ENCODE measurements around the gene OSBPL10.
"Not testable (repeated sequence)": the region's sequence is repeated elsewhere in the genome, so short reads cannot be mapped to it uniquely, and the experiment has no call there.

OSBPL10 gene

DNA sequence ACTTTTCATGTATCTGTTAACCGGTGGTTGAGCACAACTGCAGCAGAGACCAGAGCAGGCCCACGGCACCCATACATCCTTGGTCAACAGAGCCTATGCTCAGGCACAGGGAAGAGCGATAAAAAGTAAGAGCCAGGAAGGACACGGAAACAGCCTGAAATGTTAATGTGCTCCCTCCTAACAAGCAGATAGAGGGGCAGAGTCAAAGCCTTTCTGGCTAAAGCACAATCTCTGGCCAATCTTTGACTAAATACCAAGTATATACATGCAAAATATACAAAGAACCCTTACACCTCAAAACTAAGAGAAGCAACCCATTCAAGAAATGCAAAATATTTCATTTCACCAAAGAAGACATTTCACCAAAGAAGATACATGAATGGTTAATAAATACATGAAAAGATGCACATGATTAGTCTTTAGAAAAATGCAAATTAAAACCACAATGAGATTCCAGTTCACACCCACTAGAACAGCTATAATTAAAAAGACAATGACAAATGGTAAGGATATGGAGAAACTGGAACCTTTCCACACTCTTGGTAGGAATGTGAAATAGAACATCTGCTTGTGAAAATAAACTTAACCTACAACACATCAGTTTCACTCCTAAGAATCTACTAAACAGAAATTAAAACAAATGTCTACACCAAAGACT, 88.0 kb downstream of the OSBPL10 start:
- in situ Hi-C loops (cut with HindIII; ENCODE audit: low sequenced_read_pairs): no loop called here

DNA sequence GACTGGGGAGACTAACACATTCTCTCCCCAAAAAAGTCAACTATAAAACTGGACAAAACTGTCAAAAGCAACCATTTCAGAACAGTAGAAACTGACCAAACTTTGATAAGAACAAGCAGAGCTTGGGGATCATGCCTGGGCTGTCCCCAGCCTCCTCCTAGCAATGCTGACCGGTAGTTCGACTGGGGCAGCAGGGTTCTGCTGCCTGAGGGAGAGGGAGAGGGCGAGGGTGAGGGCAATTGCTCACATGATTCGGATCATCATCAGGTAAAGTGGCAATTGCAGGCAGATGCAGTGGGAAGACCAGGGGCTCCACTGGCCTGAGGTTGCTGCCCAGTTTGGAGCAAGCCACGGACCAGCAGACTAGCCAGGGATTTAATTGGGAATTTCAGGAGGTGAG, 88.6 kb downstream of the OSBPL10 start:
- in situ Hi-C loops (cut with HindIII; ENCODE audit: low sequenced_read_pairs): no loop called here

DNA sequence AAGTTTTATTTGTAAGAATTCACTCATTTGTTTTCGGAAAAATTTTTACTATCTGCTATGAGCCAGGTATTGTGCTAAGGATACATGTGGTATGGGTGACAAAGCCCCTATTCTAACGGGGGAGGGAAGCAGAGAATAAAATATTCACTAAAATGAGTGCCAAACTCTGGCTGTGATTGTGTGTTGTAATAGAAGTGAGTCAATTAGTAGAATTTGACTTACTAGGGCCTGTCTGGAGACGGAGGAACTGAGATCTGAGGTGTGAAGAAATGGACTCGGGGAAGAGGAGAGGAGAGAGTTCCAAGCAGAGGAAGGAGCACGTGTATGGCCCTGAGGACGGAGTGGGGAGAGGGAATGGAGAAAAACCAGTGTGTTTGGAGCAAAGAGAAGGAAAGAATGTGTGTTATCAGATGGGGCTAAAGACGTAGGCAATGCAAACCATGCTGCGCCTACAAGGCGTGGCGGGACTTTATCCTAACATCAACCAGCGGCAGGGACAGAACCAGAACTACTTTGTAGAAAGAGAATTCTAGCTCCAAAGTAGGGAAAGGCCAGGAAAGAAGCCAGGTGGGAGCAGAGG, 89.1 kb downstream of the OSBPL10 start:
- in situ Hi-C loops (cut with HindIII; ENCODE audit: low sequenced_read_pairs): no loop called here

DNA sequence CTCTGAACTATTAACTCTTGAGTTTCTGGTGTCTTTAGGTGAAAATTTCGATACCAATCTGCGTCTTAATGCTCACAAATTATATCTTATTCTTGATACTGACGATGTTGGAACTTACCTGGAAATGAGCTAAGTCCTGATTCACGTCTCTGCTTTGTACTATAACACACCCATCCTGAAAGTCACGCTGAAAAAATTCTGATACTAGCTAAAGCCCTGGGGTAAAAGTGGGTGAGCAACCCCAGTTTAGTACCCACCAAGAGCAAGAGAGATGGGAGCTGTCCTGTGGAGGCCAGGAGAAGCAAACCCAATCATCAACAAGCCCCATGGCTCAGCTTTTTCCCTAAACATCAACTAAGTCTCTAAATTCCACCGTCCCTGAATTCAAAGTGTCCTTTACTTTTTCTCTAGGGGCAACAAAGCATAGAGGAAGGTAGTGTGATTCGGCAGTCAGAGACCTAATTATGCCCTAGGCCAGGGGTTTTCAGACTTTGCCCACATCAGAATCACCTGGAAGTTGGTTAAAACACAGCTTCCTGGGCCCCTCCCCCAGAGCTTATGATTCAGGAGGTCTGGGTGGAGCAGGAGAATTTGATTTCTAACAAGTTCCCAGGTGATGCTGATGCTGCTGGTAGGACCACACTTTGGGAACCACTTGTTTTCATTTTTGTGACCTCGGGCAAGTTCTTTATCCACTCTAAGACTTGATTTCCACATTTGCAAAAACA, 90.2 kb downstream of the OSBPL10 start:
- in situ Hi-C loops (cut with HindIII; ENCODE audit: low sequenced_read_pairs): no loop called here

DNA sequence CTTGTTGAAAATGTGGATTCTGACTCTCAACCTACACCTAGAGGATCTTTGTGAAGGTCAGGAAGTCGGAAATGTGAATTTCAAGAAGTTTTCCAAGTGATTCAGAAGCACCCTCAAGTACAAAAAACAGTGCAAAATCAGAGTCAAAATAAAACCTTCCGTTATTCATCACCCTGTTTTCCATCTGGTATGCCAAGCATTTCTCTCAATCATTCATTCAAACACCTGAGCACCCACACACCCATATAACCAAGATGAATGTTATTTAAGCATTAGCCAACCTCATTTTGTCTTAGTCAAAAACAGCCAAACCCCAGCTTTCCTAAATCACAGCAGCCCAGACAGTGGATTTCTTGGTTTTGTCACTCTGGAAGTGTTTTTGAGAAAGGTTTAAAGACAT, 91.1 kb downstream of the OSBPL10 start:
- in situ Hi-C loops (cut with HindIII; ENCODE audit: low sequenced_read_pairs): no loop called here

DNA sequence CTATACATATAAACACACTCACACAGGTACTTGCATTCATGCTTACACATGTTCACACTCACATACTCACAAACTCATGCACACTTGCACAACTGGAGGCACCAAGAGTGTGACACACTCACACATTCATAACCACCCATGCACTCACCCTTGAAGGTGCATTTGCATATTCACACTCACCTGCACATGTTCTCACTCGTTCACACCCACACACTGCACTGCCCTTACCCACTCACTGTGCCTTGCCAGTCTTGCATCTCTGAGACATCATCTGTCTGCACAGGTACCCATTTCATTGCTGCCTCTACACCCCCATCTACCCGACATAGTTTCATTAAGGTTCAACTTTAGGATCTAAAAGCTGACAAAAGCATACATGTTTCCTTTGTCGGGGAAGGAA, 95.8 kb downstream of the OSBPL10 start:
- in situ Hi-C loops (cut with HindIII; ENCODE audit: low sequenced_read_pairs): no loop called here

DNA sequence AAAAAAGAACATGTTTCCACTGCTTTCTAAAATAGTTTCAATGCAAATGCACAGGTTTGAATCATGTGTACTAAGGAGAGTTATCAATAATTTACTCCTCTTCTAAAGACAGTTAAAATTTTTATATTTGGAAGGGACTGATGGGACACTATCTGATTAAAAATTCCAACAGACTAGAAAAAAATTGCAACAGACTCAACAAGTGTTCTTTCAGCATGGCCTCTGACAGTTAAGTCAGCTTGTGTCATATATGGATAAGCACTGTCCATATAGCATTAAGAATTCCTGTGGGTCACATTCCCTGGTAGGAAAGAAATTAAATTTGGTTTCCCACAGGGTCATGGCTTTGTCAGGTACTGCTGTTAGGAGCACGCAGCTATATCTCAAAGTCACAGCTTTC, 96.8 kb downstream of the OSBPL10 start:
- in situ Hi-C loops (cut with HindIII; ENCODE audit: low sequenced_read_pairs): no loop called here

DNA sequence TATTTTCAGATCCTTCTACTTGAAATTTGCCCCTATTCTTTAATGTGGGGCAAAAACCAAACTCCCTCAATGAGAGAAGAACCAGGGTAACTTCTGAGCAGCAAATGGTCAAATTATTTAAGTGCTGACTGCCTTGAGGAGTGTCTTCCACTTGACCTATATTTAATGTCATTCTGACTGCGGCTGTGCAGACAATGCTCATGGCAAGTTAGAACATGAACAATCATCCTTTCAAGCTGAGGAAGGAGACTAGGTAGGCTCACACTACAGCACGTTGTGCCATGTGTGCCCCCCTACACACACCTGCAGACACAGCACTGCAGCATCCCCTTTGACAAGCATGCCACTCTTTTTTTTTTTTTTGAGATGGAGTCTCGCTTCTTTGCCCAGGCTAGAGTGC, 98.2 kb downstream of the OSBPL10 start:
- in situ Hi-C loops (cut with HindIII; ENCODE audit: low sequenced_read_pairs): no loop called here

DNA sequence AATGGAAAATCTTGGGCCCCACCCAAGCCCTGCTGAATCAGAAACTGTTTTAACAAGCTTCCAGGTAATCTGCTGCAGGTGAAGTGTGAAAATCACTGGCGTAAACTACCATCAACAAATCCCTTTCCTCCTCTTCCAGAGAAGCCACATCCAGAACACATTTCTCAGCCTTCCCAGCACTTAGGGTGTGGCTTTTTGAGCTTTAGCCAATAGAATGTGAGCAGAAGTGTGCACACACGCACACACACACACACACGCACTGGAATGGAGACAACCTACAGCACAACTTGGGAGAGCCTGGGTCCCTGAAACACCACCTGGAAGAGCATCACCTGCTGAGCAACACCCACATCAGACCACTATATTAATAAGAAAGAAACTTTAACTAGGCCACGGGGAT, 98.6 kb downstream of the OSBPL10 start:
- in situ Hi-C loops (cut with HindIII; ENCODE audit: low sequenced_read_pairs): no loop called here

DNA sequence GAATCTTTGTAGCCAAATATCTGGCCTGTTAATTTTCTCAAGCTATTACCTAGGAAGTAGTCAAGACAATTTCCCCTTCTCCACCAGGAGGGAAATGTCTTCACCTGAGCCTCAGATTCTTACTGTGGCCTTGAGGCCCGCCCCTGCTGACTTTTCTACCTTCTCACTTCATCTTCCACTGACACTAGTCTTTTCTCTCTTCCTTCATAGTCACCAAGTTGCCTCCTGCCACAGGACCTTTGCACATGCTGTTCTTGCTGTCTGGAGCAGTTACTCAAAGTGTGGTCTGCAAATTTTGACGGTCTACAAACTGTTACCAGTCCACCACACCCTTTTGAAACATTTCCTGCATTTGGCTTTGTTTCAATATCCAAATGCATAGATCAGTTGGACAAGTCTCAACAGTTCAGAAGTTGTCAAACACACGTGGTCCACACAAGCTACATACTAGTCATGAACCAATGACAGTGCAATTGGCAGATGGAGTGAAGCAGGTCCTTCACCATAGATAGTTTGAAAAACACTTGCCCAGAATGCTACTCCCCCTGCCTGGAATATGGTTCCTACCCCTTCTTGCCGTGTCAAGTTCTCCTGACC, 100.5 kb downstream of the OSBPL10 start:
- in situ Hi-C loops (cut with HindIII; ENCODE audit: low sequenced_read_pairs): no loop called here

DNA sequence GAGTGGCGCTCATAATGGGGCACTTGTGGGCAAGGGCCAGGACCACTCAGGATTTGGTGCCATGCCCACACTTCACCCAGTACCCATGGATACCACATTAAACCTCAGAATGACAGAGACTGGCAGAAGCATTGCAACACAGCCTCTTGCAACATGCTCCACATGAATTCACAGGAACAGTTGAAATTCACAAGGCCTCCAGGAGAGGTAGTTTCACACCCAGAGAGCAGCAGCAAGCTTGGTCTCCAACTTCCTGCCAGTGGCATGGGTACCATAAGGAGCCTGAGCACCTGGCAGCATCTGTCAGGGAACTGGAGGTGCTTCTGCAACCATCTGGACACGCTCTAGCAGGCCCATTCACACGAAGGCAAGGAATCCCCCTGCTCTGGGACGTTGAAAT, 101.0 kb downstream of the OSBPL10 start:
- in situ Hi-C loops (cut with HindIII; ENCODE audit: low sequenced_read_pairs): no loop called here

DNA sequence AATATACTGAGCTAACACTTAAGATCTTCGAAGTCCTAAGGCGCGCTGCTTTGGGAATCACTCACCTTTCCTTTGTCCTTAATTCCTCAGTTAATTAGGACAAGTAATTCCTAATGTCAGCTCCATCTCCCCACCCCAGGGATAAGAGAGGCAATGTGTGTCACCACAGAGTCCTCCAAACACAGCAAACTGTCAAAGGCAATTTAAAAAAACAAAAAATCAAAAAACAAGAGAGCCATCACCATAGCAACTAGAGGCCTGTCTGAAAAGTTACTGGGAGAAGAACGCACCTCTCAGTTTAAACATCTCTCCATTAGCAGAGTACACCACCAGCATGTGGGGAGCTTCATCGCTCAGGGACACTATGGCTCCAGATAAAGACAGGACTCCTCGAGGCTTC, 101.7 kb downstream of the OSBPL10 start:
- in situ Hi-C loops (cut with HindIII; ENCODE audit: low sequenced_read_pairs): no loop called here

DNA sequence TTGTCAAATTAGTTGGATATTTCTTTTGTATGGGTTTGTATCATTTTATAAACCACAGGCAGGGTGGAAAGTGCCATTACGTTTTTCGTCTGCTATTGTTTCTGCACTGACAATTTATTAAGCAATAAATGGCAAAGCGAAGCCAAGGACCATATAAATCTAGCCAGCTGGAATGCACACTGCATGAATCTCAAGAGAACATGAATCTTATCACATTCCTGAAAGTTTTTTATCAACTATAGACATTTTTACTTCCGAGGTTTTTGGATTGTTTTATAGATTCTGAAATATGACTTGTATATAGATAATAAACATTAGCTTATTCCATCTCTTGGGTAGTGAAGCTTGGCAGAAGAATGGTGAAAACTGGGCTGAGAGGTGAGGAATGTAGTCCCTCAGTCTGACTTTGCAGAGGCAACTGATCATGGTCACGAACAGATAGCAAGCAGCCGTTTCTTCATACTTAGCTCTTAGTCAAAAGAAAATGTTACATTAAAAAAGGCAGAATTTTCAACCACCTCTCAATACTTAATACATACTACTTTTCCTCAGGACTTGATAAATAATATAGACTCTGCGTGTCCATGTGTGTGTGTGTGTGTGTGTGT, 102.7 kb downstream of the OSBPL10 start:
- in situ Hi-C loops (cut with HindIII; ENCODE audit: low sequenced_read_pairs): no loop called here

DNA sequence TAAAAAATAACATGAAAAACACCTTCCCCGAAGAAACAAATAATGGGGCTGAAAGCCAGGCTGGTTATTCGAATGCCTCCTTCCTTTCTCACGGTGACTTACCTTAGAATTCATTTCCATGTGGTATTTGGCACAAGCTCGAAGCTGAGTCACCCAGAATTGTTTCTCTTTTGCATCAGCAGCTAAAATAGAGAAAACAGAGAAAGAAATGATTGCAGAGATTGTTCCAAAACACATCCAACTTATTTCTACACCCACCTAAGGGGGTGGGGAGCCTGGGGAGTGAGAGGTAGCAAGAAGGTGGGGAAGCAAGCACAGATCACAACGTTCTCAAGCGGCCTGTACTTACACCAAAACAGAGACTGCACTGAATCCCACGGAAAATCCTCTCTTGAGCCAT, 104.7 kb downstream of the OSBPL10 start:
- in situ Hi-C loops (cut with HindIII; ENCODE audit: low sequenced_read_pairs): no loop called here

DNA sequence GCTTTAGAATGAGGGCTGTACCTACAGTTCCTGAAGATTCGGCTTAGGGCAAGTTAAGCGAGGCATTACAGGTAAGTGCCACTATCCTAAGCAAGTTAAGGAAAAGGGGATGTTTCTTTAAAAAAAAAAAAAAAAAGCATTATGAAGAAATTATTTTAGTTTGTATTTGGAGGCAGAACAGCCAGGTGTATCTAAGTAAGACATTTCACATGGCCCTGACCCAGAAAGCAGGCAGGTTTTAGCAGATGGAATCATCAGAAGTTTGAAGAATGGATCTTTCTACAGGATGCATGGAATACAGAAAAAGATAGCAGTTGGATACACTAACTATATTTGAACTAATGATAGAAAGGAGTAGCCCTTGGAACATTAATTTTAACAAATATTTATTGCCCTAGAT, 105.6 kb downstream of the OSBPL10 start:
- in situ Hi-C loops (cut with HindIII; ENCODE audit: low sequenced_read_pairs): no loop called here

DNA sequence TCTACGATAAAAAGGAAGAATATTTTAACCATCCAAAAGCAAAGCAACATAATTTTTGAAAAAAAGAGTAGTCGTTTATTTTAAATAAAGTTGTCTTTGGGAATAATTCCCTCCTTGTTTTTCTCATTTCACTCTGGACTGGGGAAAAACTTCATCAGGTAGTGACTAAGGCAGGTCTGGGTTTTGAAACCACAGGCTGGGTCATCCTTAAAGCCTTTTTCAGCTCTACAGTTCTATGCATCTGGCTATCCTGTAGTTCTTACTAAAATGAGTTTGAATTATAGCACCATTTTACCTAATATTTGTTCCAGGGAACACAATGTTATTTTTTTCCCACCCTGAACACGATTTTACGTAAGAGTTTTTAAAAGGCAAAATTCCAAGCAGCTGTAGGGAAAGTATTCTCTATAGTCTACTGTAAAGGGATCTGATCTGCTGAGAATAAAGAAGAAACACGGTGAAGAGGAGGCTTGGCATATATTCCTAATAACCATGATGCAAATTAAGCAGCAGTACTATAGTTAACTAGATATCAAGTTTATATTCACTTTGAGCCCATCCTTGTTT, 107.7 kb downstream of the OSBPL10 start:
- in situ Hi-C loops (cut with HindIII; ENCODE audit: low sequenced_read_pairs): no loop called here

DNA sequence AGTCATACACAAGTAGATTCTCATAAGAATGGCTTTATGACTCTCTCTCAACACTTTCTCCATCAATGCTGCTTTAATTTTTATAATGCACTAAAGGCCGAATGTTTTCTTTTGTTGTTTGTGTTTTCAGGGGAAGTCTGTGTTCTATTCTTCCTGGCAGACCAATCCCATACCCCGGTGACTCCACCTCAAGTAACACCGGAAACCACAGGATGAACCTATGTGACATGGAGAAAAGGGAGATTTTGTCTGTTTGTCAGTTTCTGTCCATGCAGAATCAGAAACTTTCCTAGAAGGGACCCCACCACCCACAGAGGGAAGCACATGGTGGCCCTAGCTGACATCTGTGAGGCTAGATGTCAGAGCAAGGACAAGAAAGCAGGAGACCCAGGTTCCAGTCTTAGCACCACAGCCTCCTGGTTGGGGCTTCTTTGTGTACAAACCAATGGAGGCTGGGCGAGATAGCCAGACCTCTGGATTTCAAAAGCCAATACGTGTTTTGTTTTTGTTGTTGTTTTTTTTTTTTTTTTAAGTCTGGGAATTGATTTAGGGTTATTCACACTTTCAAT, 109.0 kb downstream of the OSBPL10 start:
- in situ Hi-C loops (cut with HindIII; ENCODE audit: low sequenced_read_pairs): no loop called here

DNA sequence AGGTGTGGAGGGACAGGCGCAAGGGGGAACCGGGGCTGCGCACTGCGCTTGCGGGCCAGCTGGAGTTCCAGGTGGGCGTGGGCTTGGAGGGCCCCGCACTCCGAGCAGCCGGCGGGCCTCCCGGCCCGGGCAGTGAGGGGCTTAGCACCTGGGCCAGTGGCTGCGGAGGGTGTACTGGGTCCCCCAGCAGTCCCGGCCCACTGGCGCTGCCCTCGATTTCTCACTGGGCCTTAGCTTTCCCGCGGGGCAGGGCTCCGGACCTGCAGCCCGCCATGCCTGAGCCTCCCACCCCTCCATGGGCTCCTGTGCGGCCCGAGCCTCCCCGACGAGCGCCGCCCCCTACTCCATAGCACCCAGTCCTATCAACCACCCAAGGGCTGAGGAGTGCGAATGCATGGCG, 111.0 kb downstream of the OSBPL10 start:
- in situ Hi-C loops (cut with HindIII; ENCODE audit: low sequenced_read_pairs): not testable (repeated sequence)

DNA sequence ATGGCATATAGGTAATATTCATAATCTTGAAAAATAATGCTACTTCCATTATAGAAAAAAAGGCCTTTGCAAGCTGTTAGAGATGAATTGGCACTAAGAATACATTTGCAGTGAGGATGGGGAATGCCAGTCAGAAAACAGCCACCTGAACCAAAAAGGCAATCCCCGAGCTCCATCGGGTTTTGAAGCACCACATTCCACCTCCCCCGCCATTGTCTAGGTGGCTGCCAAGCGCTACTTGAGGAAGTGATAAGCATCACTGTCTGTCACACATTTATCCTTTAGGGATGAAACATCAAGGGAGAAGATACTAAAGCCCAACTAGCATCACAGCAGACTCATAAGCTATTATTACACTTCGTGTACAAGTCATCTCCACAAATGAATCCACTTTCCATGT, 112.8 kb downstream of the OSBPL10 start:
- in situ Hi-C loops (cut with HindIII; ENCODE audit: low sequenced_read_pairs): no loop called here

DNA sequence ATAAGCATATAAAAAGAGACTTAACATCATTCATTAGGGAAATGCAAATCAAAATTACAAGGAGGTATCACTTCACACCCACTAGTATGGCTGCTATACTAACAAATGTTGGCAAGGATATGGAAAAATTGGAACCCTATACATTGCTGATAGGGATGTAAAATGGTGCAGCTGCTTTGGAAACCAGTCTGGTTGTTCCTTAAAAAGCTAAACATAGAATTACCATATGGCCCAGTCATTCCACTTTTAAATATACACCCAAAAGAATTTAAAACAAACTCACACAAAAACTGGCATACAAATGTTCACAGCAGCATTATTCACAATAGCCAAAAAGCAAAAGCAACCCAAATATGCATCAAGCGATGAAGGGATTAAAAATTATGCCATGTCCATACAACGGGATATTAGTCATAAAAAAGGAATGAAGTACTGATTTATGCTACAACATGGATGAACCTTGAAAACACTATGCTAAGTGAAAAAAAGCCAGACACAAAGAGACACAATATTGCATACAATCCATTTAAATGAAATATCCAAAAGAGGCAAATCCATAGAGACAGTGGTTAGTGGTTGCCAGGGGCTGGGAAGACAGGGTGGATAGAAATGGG, 118.3 kb downstream of the OSBPL10 start:
- in situ Hi-C loops (cut with HindIII; ENCODE audit: low sequenced_read_pairs): no loop called here

DNA sequence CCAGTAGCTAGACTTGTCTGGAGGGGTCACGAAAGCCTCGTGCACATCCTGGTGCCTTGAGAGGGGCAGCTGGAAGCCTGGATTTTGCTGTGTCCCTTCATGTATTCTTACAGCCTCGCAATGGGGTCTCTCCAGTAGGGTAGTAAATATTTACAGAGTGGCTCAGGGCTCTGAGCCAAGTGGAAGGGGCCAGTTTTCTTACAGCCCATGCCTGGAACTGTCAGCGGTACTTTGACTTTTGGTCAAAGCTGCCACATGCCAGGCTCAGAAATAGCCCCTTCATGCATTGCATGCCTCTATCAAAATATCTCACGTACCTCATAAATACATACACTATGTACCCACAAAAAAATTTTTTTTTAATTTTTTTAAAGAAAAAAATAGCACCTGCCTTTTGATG, 119.2 kb downstream of the OSBPL10 start:
- in situ Hi-C loops (cut with HindIII; ENCODE audit: low sequenced_read_pairs): no loop called here
